Panc1 (cell line): Measurements from ENCODE around the gene KCNJ9.

ENCODE experiments used
- POLR2AphosphoS5 ChIP-seq: IDR thresholded peaks from 2 replicates; pipeline ENCODE4 v1.6.1; 2012; ENCODE audit warnings: mild to moderate bottlenecking, low read depth, low read length, moderate library complexity
- REST ChIP-seq, 2 experiments: IDR thresholded peaks; 2 replicates each; pipeline ENCODE4 v1.6.1; 2011 to 2012; ENCODE audit warnings: low read depth in 2 of 2, control low read depth in 1 of 2, low read length in 1 of 2, mild to moderate bottlenecking in 1 of 2, moderate library complexity in 1 of 2; ENCODE audit not compliant: insufficient read depth in 1 of 2

DNA sequence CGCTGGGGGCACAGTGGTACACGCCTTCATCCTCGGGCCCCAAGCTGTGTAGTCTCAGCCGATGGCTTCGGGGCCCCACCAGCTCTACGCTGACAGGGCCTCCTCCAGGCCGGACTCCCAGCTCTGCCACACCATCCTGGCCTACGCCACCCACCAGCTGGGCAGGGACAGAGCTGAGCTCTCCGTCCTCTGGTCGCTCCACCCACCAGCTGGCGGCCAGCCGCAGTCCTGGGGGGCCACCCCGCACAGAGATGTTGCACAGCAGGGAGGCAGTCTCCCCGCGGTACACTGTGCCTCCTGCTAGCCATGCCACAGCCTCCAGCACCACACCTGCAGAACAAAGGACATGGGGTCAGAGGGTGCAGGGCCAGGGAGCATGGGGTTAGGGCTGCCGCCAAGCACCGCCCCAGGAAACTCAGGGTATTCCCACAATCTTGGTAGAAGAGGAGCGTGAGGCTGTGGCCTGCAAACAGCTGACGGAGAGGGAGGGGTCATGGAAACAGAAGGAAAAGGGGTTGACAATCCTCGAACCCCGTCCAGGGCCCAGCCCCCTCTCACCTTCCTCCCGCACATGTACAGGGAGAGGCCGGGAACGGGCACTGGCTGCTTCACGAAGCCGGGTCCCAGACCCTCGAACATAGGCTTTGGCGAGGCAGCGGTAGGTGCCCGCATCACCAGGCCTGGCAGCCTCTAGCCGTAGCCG is 11.2 kb downstream of the KCNJ9 start:
- TF ChIP-seq REST (IDR thresholded peaks at IDR 0.05; ENCODE audit: insufficient read depth in 1 of 2, low read depth in 2 of 2, low read length in 1 of 2): no peak
- no peak for TF ChIP-seq POLR2AphosphoS5
